Upper lobe of left lung (tissue), 4 donors: ENCODE measurements around the gene KLF6.

ENCODE experiments used
- EP300 ChIP-seq, 4 donors: sonication (generic); formaldehyde crosslinking; IDR thresholded peaks; one replicate each; pipeline ENCODE4 v1.5.1; 2017; ENCODE audit warnings: antibody characterized with exemption in 4 of 4, control low read depth in 2 of 4
- POLR2A ChIP-seq, 4 donors: fragments of 450-650 bp; IDR thresholded peaks; one replicate each; pipeline ENCODE4 v1.5.1; 2016 to 2017; ENCODE audit warnings: antibody characterized with exemption in 4 of 4, mild to moderate bottlenecking in 2 of 4
- TF ChIP-seq, protein P1 (sequence below), 6 experiments: fragments of 450-650 bp in 4 of 6; fragments of 200-600 bp in 2 of 6; sonication (generic) in 2 of 6; IDR thresholded peaks; one replicate each; pipeline ENCODE4 v1.5.1; 2016 to 2019; ENCODE audit warnings: antibody characterized with exemption in 6 of 6

DNA sequence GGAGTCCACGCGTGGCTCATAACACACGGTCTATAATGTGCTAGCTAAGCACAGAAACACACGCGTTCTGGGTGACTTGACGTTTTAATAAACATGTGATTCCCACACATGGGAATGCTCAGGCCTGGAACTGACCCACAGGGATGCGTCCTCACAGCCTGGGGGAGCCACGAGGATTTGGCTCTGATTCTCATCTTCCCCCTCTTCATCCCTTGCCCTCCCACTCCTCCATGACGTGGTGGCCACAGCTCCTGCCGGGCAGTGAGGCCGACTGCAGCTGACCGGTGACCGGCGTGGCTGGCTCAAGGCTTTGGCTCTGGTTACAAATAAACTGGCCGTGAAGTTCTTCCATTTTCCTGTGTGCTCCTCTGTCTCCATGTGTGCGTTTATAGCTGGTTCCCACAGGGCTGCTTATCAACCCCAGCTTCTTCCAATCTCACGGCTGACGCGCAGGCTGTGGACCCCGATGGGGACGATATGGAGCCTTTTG, 40.9 kb upstream of the KLF6 start:
- TF ChIP-seq, protein P1, sequence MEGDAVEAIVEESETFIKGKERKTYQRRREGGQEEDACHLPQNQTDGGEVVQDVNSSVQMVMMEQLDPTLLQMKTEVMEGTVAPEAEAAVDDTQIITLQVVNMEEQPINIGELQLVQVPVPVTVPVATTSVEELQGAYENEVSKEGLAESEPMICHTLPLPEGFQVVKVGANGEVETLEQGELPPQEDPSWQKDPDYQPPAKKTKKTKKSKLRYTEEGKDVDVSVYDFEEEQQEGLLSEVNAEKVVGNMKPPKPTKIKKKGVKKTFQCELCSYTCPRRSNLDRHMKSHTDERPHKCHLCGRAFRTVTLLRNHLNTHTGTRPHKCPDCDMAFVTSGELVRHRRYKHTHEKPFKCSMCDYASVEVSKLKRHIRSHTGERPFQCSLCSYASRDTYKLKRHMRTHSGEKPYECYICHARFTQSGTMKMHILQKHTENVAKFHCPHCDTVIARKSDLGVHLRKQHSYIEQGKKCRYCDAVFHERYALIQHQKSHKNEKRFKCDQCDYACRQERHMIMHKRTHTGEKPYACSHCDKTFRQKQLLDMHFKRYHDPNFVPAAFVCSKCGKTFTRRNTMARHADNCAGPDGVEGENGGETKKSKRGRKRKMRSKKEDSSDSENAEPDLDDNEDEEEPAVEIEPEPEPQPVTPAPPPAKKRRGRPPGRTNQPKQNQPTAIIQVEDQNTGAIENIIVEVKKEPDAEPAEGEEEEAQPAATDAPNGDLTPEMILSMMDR (IDR thresholded peaks at IDR 0.05): no peak
- no peak for TF ChIP-seq EP300 (IDR thresholded peaks at IDR 0.05)
- no peak for TF ChIP-seq POLR2A (IDR thresholded peaks at IDR 0.05)
